Right atrium auricular region (tissue), 2 donors: ENCODE measurements around the gene HTRA2. TPM values are rescaled to one million over a fixed set of nuclear protein-coding genes. Genes with fewer than 3 reads are reported as not detected.

Experiments used
- DNase-seq: peaks from one replicate; pipeline ENCODE4 v3.0.0-alpha.2; 2019; ENCODE audit warnings: low spot score
- H3K27ac ChIP-seq, 2 donors: fragments of 200-600 bp; sonication (generic); 1 replicate in 1 of 2; 2 replicates in 1 of 2; pipeline ENCODE4 v1.5.1; 2016 to 2019
- H3K27me3 ChIP-seq, 2 donors: fragments of 200-600 bp; sonication (generic); one replicate each; pipeline versions ENCODE4 v1.5.1 to v1.6.0; 2017 to 2019
- H3K36me3 ChIP-seq: fragments of 200-600 bp; sonication (generic); one replicate; pipeline ENCODE4 v1.5.1; 2016
- H3K4me1 ChIP-seq, 2 donors: fragments of 200-600 bp; sonication (generic); one replicate each; pipeline versions ENCODE4 v1.5.1 to v1.6.0; 2017 to 2019
- H3K4me3 ChIP-seq, 2 donors: fragments of 200-600 bp; sonication (generic); 1 replicate in 1 of 2; 2 replicates in 1 of 2; pipeline ENCODE4 v1.5.1; 2017 to 2019; ENCODE audit warnings: mild to moderate bottlenecking in 1 of 2, moderate library complexity in 1 of 2
- H3K9me3 ChIP-seq, 2 donors: fragments of 200-600 bp; sonication (generic); one replicate each; pipeline ENCODE4 v1.5.1; 2019
- total RNA-seq, 2 donors: library from RNA; depleted of rRNA; stranded (reverse); fragments of >200 nt; gene quantifications; one replicate each; pipeline ENCODE4 v1.1.0, GENCODE V29; 2016
- TF ChIP-seq, protein P1 (sequence below), 2 donors: fragments of 200-600 bp; sonication (generic); IDR thresholded peaks; one replicate each; pipeline ENCODE4 v1.5.1; 2019; ENCODE audit warnings: antibody characterized with exemption in 2 of 2

The HTRA2 gene
- total RNA-seq, 2 donors from 2014 or later = 16.0 to 27.3 TPM

DNA sequence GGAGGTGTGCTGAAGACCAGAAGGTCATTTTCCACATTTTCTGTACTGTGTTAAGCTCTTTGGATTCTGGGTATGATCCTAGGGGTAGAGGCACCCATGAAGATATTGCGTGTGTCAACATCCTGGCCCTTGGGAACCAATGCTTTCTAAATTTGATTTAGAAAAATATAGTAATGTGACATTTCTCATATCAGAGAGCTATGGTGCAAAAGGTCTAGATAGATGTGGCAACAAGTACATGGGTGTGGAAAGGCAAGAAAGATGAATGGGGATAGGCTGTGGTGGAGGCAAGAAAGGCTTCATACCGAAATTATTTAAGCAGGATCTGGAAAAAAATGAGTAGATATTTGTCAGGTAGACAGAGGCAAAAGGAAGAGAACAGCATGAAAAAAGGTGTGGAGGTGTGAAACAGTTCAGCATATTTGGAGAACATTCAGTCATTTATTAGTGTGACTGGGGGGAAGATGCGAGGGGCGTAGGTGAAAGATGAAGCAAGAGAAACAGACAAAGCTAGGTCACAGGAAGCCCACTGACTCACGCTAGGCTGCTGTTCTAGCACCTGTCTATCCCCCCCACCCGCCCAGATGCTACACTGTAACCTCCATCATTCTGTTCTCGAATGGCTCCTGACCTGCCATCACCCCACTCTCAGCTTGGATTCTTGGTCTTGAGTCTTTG, 36.5 kb downstream of the HTRA2 start:
- Histone ChIP-seq H3K27me3 (no peaks in the 10 kb centered on the region), H3K27ac (no peak overlapping the region), H3K4me1 (no peaks in the 10 kb centered on the region), H3K9me3 (no peaks in the 10 kb centered on the region), H3K4me3 (no peak overlapping the region), H3K36me3 (no peaks in the 10 kb centered on the region)
- no peak for DNase-seq
- TF ChIP-seq, protein P1, sequence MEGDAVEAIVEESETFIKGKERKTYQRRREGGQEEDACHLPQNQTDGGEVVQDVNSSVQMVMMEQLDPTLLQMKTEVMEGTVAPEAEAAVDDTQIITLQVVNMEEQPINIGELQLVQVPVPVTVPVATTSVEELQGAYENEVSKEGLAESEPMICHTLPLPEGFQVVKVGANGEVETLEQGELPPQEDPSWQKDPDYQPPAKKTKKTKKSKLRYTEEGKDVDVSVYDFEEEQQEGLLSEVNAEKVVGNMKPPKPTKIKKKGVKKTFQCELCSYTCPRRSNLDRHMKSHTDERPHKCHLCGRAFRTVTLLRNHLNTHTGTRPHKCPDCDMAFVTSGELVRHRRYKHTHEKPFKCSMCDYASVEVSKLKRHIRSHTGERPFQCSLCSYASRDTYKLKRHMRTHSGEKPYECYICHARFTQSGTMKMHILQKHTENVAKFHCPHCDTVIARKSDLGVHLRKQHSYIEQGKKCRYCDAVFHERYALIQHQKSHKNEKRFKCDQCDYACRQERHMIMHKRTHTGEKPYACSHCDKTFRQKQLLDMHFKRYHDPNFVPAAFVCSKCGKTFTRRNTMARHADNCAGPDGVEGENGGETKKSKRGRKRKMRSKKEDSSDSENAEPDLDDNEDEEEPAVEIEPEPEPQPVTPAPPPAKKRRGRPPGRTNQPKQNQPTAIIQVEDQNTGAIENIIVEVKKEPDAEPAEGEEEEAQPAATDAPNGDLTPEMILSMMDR (IDR thresholded peaks at IDR 0.05) = no peak

DNA sequence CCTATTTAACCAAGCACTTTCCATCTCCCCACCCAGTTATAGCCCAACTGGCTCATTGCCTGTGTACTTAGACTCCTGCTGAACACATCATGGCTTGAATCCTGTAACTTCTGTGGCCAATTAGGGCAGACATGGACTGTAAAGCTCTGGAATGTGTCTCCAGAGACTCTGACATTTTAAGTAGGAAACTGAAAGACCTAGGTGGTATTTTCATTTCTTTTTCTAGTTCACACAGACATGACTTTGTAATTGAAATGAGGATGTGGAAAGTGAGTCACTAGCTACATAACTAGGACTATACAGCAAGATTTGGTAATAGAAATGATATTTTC, 37.0 kb downstream of the HTRA2 start:
- H3K27me3 ChIP-seq = no peaks in the 10 kb centered on the region
- H3K9me3 ChIP-seq = no peaks in the 10 kb centered on the region
- TF ChIP-seq, protein P1 (IDR thresholded peaks at IDR 0.05) = no peak
- no peaks in the 10 kb centered on the region for H3K4me1 ChIP-seq
- no peak overlapping the region for H3K27ac ChIP-seq
- no peaks in the 10 kb centered on the region for H3K36me3 ChIP-seq
- H3K4me3 ChIP-seq = no peak overlapping the region
- no peak for DNase-seq

DNA sequence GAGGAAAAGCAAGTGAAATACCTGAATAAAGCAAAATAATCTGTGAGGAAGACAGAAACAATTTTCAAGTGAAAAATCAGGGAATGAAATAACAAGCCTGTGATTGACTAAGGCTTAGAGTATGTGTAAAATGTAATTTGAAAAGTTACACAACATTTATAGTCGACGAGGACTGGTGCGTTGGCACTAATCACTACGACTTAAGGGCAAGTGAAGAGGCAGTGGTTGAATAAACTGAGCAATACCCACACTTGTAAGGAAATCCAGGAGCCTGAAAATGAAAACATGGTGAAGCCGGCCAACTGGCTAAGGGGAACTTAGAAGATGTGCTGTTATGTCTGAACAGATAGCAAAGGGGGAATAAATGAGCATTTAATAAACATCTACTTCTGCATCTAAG, 38.1 kb downstream of the HTRA2 start:
- Histone ChIP-seq H3K4me3 (no peak overlapping the region), H3K27ac (no peak overlapping the region), H3K4me1 (no peaks in the 10 kb centered on the region), H3K36me3 (no peaks in the 10 kb centered on the region), H3K27me3 (no peaks in the 10 kb centered on the region), H3K9me3 (no peaks in the 10 kb centered on the region)
- no peak for DNase-seq
- TF ChIP-seq, protein P1 (IDR thresholded peaks at IDR 0.05) = no peak

DNA sequence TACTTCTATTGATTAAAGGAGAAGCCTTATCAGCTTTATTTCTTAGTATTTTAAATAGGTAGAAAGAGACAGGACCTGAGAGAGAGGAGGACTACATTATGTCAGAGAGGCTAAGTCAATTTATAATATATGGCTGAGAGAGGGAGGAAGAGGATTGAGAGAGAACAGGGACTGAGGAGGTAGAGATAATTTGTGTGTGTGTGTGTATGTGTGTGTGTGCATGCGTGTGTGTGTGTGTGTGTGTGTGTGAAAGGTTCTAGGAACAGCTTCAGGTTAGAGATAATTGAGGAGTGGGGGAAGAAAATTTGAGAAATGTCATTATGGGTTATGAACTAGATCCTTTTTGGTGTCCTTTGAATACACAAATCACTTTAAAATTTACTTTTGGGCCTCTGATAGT, 40.0 kb downstream of the HTRA2 start:
- no peaks in the 10 kb centered on the region for H3K27me3 ChIP-seq
- no peak overlapping the region for H3K27ac ChIP-seq
- no peak overlapping the region for H3K4me3 ChIP-seq
- TF ChIP-seq, protein P1 (IDR thresholded peaks at IDR 0.05) = no peak
- H3K36me3 ChIP-seq = no peaks in the 10 kb centered on the region
- DNase-seq = no peak
- no peaks in the 10 kb centered on the region for H3K4me1 ChIP-seq
- no peaks in the 10 kb centered on the region for H3K9me3 ChIP-seq

DNA sequence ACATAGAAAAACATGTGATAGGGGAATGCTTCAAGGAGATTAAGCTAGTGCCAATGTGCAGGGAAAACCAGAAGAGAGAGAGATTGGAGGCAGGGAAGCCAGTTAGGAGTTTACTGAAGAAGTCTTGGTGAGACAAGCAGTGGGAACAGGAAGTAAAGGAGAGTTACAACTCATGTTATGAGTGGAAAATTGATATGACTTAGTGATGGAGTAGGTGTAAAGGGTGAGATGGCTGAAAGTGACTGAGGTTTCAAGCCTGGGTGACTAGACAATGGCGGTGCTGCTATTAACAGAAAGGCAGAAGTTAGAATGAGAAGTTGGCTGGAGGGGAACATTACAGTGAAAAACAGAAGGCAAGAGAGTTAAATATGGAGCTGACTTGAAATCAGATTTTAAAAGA, 41.3 kb downstream of the HTRA2 start:
- DNase-seq = no peak
- Histone ChIP-seq H3K27me3 (no peaks in the 10 kb centered on the region), H3K36me3 (no peaks in the 10 kb centered on the region), H3K27ac (no peak overlapping the region), H3K4me1 (no peaks in the 10 kb centered on the region), H3K9me3 (no peaks in the 10 kb centered on the region), H3K4me3 (no peak overlapping the region)
- TF ChIP-seq, protein P1 (IDR thresholded peaks at IDR 0.05) = no peak
